ENCODE data around the gene UST. TPM values are rescaled to one million over a fixed set of nuclear protein-coding genes. Genes with fewer than 3 reads are reported as not detected.

UST gene
- total and polyA plus RNA-seq, 7 experiments from 2014 or later: 0.35 to 2.6 (median 0.46) TPM; not detected in 2

- Histone ChIP-seq H3K4me3 (ENCODE audit: low read length) (no peak overlapping the region), H3K4me1 (ENCODE audit: control insufficient read depth in 2 of 2, insufficient read depth in 2 of 2, low read length in 2 of 2) (no peaks in the 10 kb centered on the region), H3K27ac (ENCODE audit: low read depth, low read length) (no peak overlapping the region), H3K36me3 (ENCODE audit: control insufficient read depth in 2 of 3, insufficient read depth in 3 of 3, low read length in 3 of 3) (no peaks in the 10 kb centered on the region), H3K9me3 (ENCODE audit: control insufficient read depth in 2 of 3, low read length in 3 of 3) (no peaks in the 10 kb centered on the region), H3K27me3 (ENCODE audit: control insufficient read depth in 2 of 2, insufficient read depth in 2 of 2, low read length in 2 of 2) (no peaks in the 10 kb centered on the region)
- Mint-ChIP-seq H3K27me3 (peaks cover 3 to 17% (median 13%) of the 10 kb centered on the region in 5 donors), H3K4me3 (no peak overlapping the region), H3K36me3 (no peaks in the 10 kb centered on the region), H3K27ac (no peak overlapping the region), H3K9me3 (peaks cover 0 to 12% (median 4%) of the 10 kb centered on the region in 11 donors), H3K4me1 (peaks cover 0 to 11% (median 0%) of the 10 kb centered on the region in 7 donors)
- ATAC-seq: peak; percentile 37
- intact Hi-C loops (cut with micrococcal nuclease): no loop called here
- no peak for DNase-seq
- ChIA-PET POLR2A (interaction anchor here (0.6 kb wide), 1 partner anchor 531 kb away, joined by 4 read pairs; no protein-coding TSS in a partner anchor), CTCF (no interaction called here)
Measured at GRCh38 chr6:148866657-148867268, 119.9 kb downstream of the UST start.

- H3K9me3 Mint-ChIP-seq: peaks cover 0 to 5% (median 4%) of the 10 kb centered on the region in 11 donors
- intact Hi-C loops (cut with micrococcal nuclease): no loop called here
- no peaks in the 10 kb centered on the region for H3K4me1 ChIP-seq (ENCODE audit: control insufficient read depth in 2 of 2, insufficient read depth in 2 of 2, low read length in 2 of 2)
- ATAC-seq: no peak
- H3K27me3 ChIP-seq (ENCODE audit: control insufficient read depth in 2 of 2, insufficient read depth in 2 of 2, low read length in 2 of 2): no peaks in the 10 kb centered on the region
- peaks cover 0 to 11% (median 0%) of the 10 kb centered on the region in 7 donors for H3K4me1 Mint-ChIP-seq
- POLR2A ChIA-PET: no interaction called here
- no peaks in the 10 kb centered on the region for H3K36me3 Mint-ChIP-seq
- peaks cover 3 to 13% (median 13%) of the 10 kb centered on the region in 5 donors for H3K27me3 Mint-ChIP-seq
- no peaks in the 10 kb centered on the region for H3K9me3 ChIP-seq (ENCODE audit: control insufficient read depth in 2 of 3, low read length in 3 of 3)
- CTCF ChIA-PET: no interaction called here
- no peak overlapping the region for H3K27ac ChIP-seq (ENCODE audit: low read depth, low read length)
- DNase-seq: no peak
- no peak overlapping the region for H3K4me3 Mint-ChIP-seq
- no peak overlapping the region for H3K27ac Mint-ChIP-seq
- no peak overlapping the region for H3K4me3 ChIP-seq (ENCODE audit: low read length)
- H3K36me3 ChIP-seq (ENCODE audit: control insufficient read depth in 2 of 3, insufficient read depth in 3 of 3, low read length in 3 of 3): no peaks in the 10 kb centered on the region
Measured at GRCh38 chr6:148867862-148868261, 121.0 kb downstream of the UST start.

DNA sequence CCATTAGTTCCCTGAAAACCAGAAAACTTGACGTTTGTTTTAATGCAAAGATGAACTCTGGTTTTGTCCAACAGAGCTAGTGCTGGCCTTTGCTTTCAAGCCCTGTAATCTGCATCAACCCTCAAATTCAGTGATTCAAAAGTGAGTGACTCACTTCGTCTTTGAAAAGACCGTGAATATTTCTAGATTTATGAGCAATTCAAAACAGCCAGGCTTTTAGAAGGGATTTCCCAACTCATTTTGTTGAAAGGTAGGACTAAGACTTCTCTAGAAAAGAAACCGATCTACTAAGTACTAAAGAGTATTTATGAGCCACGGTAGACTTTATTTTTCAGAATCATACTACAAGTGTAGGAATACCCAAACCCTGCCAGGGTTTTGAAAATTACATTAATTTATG is 121.5 kb downstream of the UST start:
- Mint-ChIP-seq H3K36me3 (no peaks in the 10 kb centered on the region), H3K4me3 (no peak overlapping the region), H3K9me3 (peaks cover 0 to 2% (median 0%) of the 10 kb centered on the region in 11 donors), H3K4me1 (peaks cover 0 to 11% (median 0%) of the 10 kb centered on the region in 7 donors), H3K27ac (no peak overlapping the region), H3K27me3 (peaks cover 3 to 13% (median 9%) of the 10 kb centered on the region in 5 donors)
- intact Hi-C loops (cut with micrococcal nuclease): no loop called here
- Histone ChIP-seq H3K4me3 (ENCODE audit: low read length) (no peak overlapping the region), H3K9me3 (ENCODE audit: control insufficient read depth in 2 of 3, low read length in 3 of 3) (no peaks in the 10 kb centered on the region), H3K27me3 (ENCODE audit: control insufficient read depth in 2 of 2, insufficient read depth in 2 of 2, low read length in 2 of 2) (no peaks in the 10 kb centered on the region), H3K36me3 (ENCODE audit: control insufficient read depth in 2 of 3, insufficient read depth in 3 of 3, low read length in 3 of 3) (no peaks in the 10 kb centered on the region), H3K27ac (ENCODE audit: low read depth, low read length) (no peak overlapping the region), H3K4me1 (ENCODE audit: control insufficient read depth in 2 of 2, insufficient read depth in 2 of 2, low read length in 2 of 2) (no peaks in the 10 kb centered on the region)
- ATAC-seq (no peak), DNase-seq (no peak)
- ChIA-PET POLR2A (no interaction called here), CTCF (no interaction called here)

- ChIA-PET CTCF (no interaction called here), POLR2A (no interaction called here)
- ATAC-seq (no peak), DNase-seq (no peak)
- H3K27me3 ChIP-seq (ENCODE audit: control insufficient read depth in 2 of 2, insufficient read depth in 2 of 2, low read length in 2 of 2): no peaks in the 10 kb centered on the region
- Mint-ChIP-seq H3K9me3 (peaks cover 0 to 2% (median 0%) of the 10 kb centered on the region in 11 donors), H3K36me3 (no peaks in the 10 kb centered on the region), H3K27me3 (peaks cover 3 to 13% (median 6%) of the 10 kb centered on the region in 5 donors), H3K4me3 (no peak overlapping the region), H3K4me1 (peaks cover 0 to 11% (median 0%) of the 10 kb centered on the region in 7 donors), H3K27ac (no peak overlapping the region)
- no peaks in the 10 kb centered on the region for H3K4me1 ChIP-seq (ENCODE audit: control insufficient read depth in 2 of 2, insufficient read depth in 2 of 2, low read length in 2 of 2)
- no peak overlapping the region for H3K4me3 ChIP-seq (ENCODE audit: low read length)
- intact Hi-C loops (cut with micrococcal nuclease): no loop called here
- H3K36me3 ChIP-seq (ENCODE audit: control insufficient read depth in 2 of 3, insufficient read depth in 3 of 3, low read length in 3 of 3): no peaks in the 10 kb centered on the region
- no peak overlapping the region for H3K27ac ChIP-seq (ENCODE audit: low read depth, low read length)
- H3K9me3 ChIP-seq (ENCODE audit: control insufficient read depth in 2 of 3, low read length in 3 of 3): no peaks in the 10 kb centered on the region
Measured at GRCh38 chr6:148868901-148869300, 122.1 kb downstream of the UST start.

DNA sequence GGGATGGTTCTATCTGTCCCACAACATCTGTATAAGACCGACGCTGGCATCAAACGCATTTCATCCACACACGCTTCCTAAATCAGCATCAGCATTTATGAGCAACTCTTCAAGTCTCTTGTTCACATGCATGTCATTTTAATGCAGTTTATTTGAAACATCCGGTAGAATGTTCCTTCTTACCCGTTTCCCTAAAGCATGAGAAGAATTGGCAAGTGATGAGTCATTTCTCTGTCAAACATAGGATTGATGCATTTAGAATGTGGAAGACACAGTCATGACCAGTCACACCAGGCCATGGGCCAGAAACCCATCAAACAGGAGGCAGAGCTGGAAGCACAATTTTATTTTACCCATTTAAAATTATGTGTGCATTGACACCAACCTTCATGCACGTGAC is 122.8 kb downstream of the UST start:
- Mint-ChIP-seq H3K27me3 (peaks cover under 1 to 10% (median 6%) of the 10 kb centered on the region in 5 donors), H3K4me3 (no peak overlapping the region), H3K9me3 (peaks cover 0 to under 1% (median 0%) of the 10 kb centered on the region in 11 donors), H3K27ac (no peak overlapping the region), H3K4me1 (peaks cover 0 to 11% (median 0%) of the 10 kb centered on the region in 7 donors), H3K36me3 (no peaks in the 10 kb centered on the region)
- ChIA-PET CTCF (no interaction called here), POLR2A (no interaction called here)
- Histone ChIP-seq H3K27me3 (ENCODE audit: control insufficient read depth in 2 of 2, insufficient read depth in 2 of 2, low read length in 2 of 2) (no peaks in the 10 kb centered on the region), H3K9me3 (ENCODE audit: control insufficient read depth in 2 of 3, low read length in 3 of 3) (no peaks in the 10 kb centered on the region), H3K4me3 (ENCODE audit: low read length) (no peak overlapping the region), H3K4me1 (ENCODE audit: control insufficient read depth in 2 of 2, insufficient read depth in 2 of 2, low read length in 2 of 2) (no peaks in the 10 kb centered on the region), H3K27ac (ENCODE audit: low read depth, low read length) (no peak overlapping the region), H3K36me3 (ENCODE audit: control insufficient read depth in 2 of 3, insufficient read depth in 3 of 3, low read length in 3 of 3) (no peaks in the 10 kb centered on the region)
- no peak for ATAC-seq
- intact Hi-C loops (cut with micrococcal nuclease): no loop called here
- no peak for DNase-seq

DNA sequence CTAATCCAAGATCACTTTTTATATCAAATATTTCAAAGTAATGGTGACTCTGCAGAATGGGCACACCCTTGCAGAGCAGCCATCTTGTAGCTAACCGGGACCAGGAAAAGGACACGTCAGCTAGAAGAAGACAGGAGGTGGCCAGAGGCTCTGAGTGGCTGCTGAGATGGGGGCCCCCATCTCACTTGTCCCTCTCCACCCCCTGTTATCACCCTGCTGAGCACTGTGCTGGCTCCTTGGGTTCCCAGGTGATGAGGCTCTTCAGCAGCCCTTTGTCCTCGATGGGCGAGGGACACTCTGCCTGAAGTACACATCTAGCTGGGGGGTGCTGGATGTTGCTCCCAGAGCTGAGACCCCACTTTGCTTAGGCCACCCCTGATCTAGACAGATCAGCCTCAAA is 126.3 kb downstream of the UST start:
- no peaks in the 10 kb centered on the region for H3K9me3 ChIP-seq (ENCODE audit: control insufficient read depth in 2 of 3, low read length in 3 of 3)
- Mint-ChIP-seq H3K36me3 (no peaks in the 10 kb centered on the region), H3K27ac (no peak overlapping the region), H3K4me3 (no peak overlapping the region), H3K27me3 (no peaks in the 10 kb centered on the region), H3K9me3 (no peaks in the 10 kb centered on the region), H3K4me1 (peaks cover 0 to 8% (median 0%) of the 10 kb centered on the region in 7 donors)
- H3K27ac ChIP-seq (ENCODE audit: low read depth, low read length): no peak overlapping the region
- no peaks in the 10 kb centered on the region for H3K4me1 ChIP-seq (ENCODE audit: control insufficient read depth in 2 of 2, insufficient read depth in 2 of 2, low read length in 2 of 2)
- H3K27me3 ChIP-seq (ENCODE audit: control insufficient read depth in 2 of 2, insufficient read depth in 2 of 2, low read length in 2 of 2): no peaks in the 10 kb centered on the region
- intact Hi-C loops (cut with micrococcal nuclease): no loop called here
- no peak overlapping the region for H3K4me3 ChIP-seq (ENCODE audit: low read length)
- DNase-seq (no peak), ATAC-seq (peak; percentile 22)
- no peaks in the 10 kb centered on the region for H3K36me3 ChIP-seq (ENCODE audit: control insufficient read depth in 2 of 3, insufficient read depth in 3 of 3, low read length in 3 of 3)
- ChIA-PET POLR2A (no interaction called here), CTCF (no interaction called here)

- no peaks in the 10 kb centered on the region for H3K36me3 ChIP-seq (ENCODE audit: control insufficient read depth in 2 of 3, insufficient read depth in 3 of 3, low read length in 3 of 3)
- Mint-ChIP-seq H3K36me3 (no peaks in the 10 kb centered on the region), H3K9me3 (no peaks in the 10 kb centered on the region), H3K4me3 (no peak overlapping the region), H3K4me1 (peaks cover 0 to 8% (median 0%) of the 10 kb centered on the region in 7 donors), H3K27me3 (no peaks in the 10 kb centered on the region), H3K27ac (no peak overlapping the region)
- H3K4me3 ChIP-seq (ENCODE audit: low read length): no peak overlapping the region
- ChIA-PET CTCF (no interaction called here), POLR2A (no interaction called here)
- no peak for DNase-seq
- H3K4me1 ChIP-seq (ENCODE audit: control insufficient read depth in 2 of 2, insufficient read depth in 2 of 2, low read length in 2 of 2): no peaks in the 10 kb centered on the region
- no peaks in the 10 kb centered on the region for H3K27me3 ChIP-seq (ENCODE audit: control insufficient read depth in 2 of 2, insufficient read depth in 2 of 2, low read length in 2 of 2)
- ATAC-seq: no peak
- intact Hi-C loops (cut with micrococcal nuclease): no loop called here
- H3K9me3 ChIP-seq (ENCODE audit: control insufficient read depth in 2 of 3, low read length in 3 of 3): no peaks in the 10 kb centered on the region
- H3K27ac ChIP-seq (ENCODE audit: low read depth, low read length): no peak overlapping the region
Measured at GRCh38 chr6:148873868-148874267, 127.0 kb downstream of the UST start.
